WTC11 (cell line): ENCODE data around the gene MAGEB5. TPM values are rescaled to one million over a fixed set of nuclear protein-coding genes. Genes with fewer than 3 reads are reported as not detected.

Experiments used
- ATAC-seq: fragments of 200-7000 bp; cut with Tn5 transposase; 2 replicates; pipeline ENCODE4 v1.10.0; 2021; ENCODE audit warnings: mild to moderate bottlenecking, moderate library complexity
- CTCF ChIA-PET: fragments of 300-600 bp; sonication (Branson Sonifier 250); formaldehyde crosslinking; loops from one replicate; lab custom pipeline; 2021; ENCODE audit warnings: antibody characterized with exemption; lab: Charles Lee
- POLR2A ChIA-PET: fragments of 350-600 bp; sonication (Branson Sonifier 250); formaldehyde crosslinking; loops from one replicate; lab custom pipeline; 2021; ENCODE audit warnings: antibody characterized with exemption; lab: Charles Lee
- DNase-seq: peaks from one replicate; pipeline ENCODE4 v3.0.0; 2021; ENCODE audit warnings: low spot score
- H3K27ac Mint-ChIP-seq: 2 replicates; pipeline ENCODE4 v1.8.0; 2021; ENCODE audit warnings: mixed read lengths
- H3K27me3 Mint-ChIP-seq: 2 replicates; pipeline ENCODE4 v1.8.0; 2021; ENCODE audit warnings: low read depth, mild to moderate bottlenecking, moderate library complexity, mixed read lengths
- H3K36me3 Mint-ChIP-seq: 2 replicates; pipeline ENCODE4 v1.8.0; 2021; ENCODE audit warnings: mixed read lengths
- H3K4me1 Mint-ChIP-seq: 2 replicates; pipeline ENCODE4 v1.8.0; 2022; ENCODE audit warnings: mixed read lengths
- H3K4me3 Mint-ChIP-seq: 2 replicates; pipeline ENCODE4 v1.8.0; 2021; ENCODE audit warnings: mild to moderate bottlenecking, moderate library complexity, mixed read lengths
- H3K9me3 Mint-ChIP-seq: 2 replicates; pipeline ENCODE4 v1.8.0; 2021; ENCODE audit warnings: mixed read lengths
- AR ChIP-seq: fragments of 250-450 bp; sonication (Bioruptor Pico); IDR thresholded peaks from 2 replicates; pipeline ENCODE4 v1.9.0; 2021; ENCODE audit warnings: mild to moderate bottlenecking
- ARID4B ChIP-seq: sonication (generic); formaldehyde crosslinking; IDR thresholded peaks from 2 replicates; pipeline ENCODE4 v1.8.0; 2023; ENCODE audit warnings: missing genetic modification reagents, mild to moderate bottlenecking, borderline replicate concordance
- CREB1 ChIP-seq: sonication (generic); formaldehyde crosslinking; IDR thresholded peaks from 2 replicates; pipeline ENCODE4 v1.8.0; 2023; ENCODE audit warnings: mild to moderate bottlenecking, missing genetic modification reagents
- GABPB1 ChIP-seq: sonication (generic); formaldehyde crosslinking; IDR thresholded peaks from 2 replicates; pipeline ENCODE4 v1.8.1; 2023; ENCODE audit warnings: mild to moderate bottlenecking, missing genetic modification reagents
- HMGA2 ChIP-seq: fragments of 250-450 bp; sonication (Bioruptor Pico); IDR thresholded peaks from 2 replicates; pipeline ENCODE4 v1.4.0; 2021; ENCODE audit warnings: mild to moderate bottlenecking, moderate library complexity
- KAT7 ChIP-seq: sonication (generic); formaldehyde crosslinking; IDR thresholded peaks from 2 replicates; pipeline ENCODE4 v1.8.1; 2023; ENCODE audit warnings: missing genetic modification reagents, mild to moderate bottlenecking, borderline replicate concordance
- PRDM15 ChIP-seq: sonication (generic); formaldehyde crosslinking; IDR thresholded peaks from 2 replicates; pipeline ENCODE4 v1.8.0; 2022; ENCODE audit warnings: missing genetic modification reagents
- SOX15 ChIP-seq: fragments of 250-450 bp; sonication (Bioruptor Pico); IDR thresholded peaks from 2 replicates; pipeline ENCODE4 v1.9.0; 2021; ENCODE audit warnings: mild to moderate bottlenecking
- TEAD4 ChIP-seq: sonication (generic); formaldehyde crosslinking; IDR thresholded peaks from 2 replicates; pipeline ENCODE4 v1.8.0; 2022; ENCODE audit warnings: mild to moderate bottlenecking, missing genetic modification reagents
- ZMAT4 ChIP-seq: fragments of 250-450 bp; sonication (Bioruptor Pico); IDR thresholded peaks from 2 replicates; pipeline ENCODE4 v1.9.0; 2021; ENCODE audit warnings: mild to moderate bottlenecking
- ZNF263 ChIP-seq: sonication (generic); formaldehyde crosslinking; IDR thresholded peaks from 2 replicates; pipeline ENCODE4 v1.8.1; 2022; ENCODE audit warnings: low read depth, mild to moderate bottlenecking, moderate library complexity, missing genetic modification reagents
- ZNF396 ChIP-seq: fragments of 250-450 bp; sonication (Bioruptor Pico); IDR thresholded peaks from 2 replicates; pipeline ENCODE4 v1.8.0; 2021; ENCODE audit warnings: mild to moderate bottlenecking, moderate library complexity, borderline replicate concordance
- total RNA-seq: library from RNA; stranded (reverse); gene quantifications from 3 replicates; pipeline ENCODE4 v1.2.3, GENCODE V29; 2021
- TF ChIP-seq, protein P1 (sequence below): sonication (generic); formaldehyde crosslinking; IDR thresholded peaks from 2 replicates; pipeline ENCODE4 v1.8.1; 2023; ENCODE audit warnings: mild to moderate bottlenecking, missing genetic modification reagents, moderate library complexity
- TF ChIP-seq, protein P2 (sequence below): sonication (generic); formaldehyde crosslinking; IDR thresholded peaks from 2 replicates; pipeline ENCODE4 v1.8.1; 2023; ENCODE audit warnings: mild to moderate bottlenecking, missing genetic modification reagents

The MAGEB5 gene
- total RNA-seq, 1 experiment from 2014 or later: not detected

- POLR2A ChIA-PET: no interaction called here
- Mint-ChIP-seq H3K4me1 (peaks cover 18% of the 10 kb centered on the region), H3K27ac (no peak overlapping the region), H3K9me3 (no peaks in the 10 kb centered on the region), H3K36me3 (no peaks in the 10 kb centered on the region), H3K4me3 (no peak overlapping the region), H3K27me3 (no peaks in the 10 kb centered on the region)
- DNase-seq (no peak), ATAC-seq (no peak)
- no peak for TF ChIP-seq KAT7 (CRISPR knock-in tag)
- TF ChIP-seq ZMAT4: no peak
- TF ChIP-seq CREB1 (CRISPR knock-in tag): no peak
- no peak for TF ChIP-seq SOX15 (CRISPR knock-in tag)
- TF ChIP-seq, protein P1, sequence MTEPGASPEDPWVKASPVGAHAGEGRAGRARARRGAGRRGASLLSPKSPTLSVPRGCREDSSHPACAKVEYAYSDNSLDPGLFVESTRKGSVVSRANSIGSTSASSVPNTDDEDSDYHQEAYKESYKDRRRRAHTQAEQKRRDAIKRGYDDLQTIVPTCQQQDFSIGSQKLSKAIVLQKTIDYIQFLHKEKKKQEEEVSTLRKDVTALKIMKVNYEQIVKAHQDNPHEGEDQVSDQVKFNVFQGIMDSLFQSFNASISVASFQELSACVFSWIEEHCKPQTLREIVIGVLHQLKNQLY (CRISPR knock-in tag): no peak
- no peak for TF ChIP-seq ZNF396
- no peak for TF ChIP-seq GABPB1 (CRISPR knock-in tag)
- TF ChIP-seq TEAD4 (CRISPR knock-in tag): no peak
- TF ChIP-seq AR (CRISPR knock-in tag): no peak
- TF ChIP-seq HMGA2 (CRISPR knock-in tag): no peak
- no peak for TF ChIP-seq ARID4B (CRISPR knock-in tag)
- TF ChIP-seq PRDM15 (CRISPR knock-in tag): no peak
- no peak for TF ChIP-seq ZNF263 (CRISPR knock-in tag)
- TF ChIP-seq, protein P2, sequence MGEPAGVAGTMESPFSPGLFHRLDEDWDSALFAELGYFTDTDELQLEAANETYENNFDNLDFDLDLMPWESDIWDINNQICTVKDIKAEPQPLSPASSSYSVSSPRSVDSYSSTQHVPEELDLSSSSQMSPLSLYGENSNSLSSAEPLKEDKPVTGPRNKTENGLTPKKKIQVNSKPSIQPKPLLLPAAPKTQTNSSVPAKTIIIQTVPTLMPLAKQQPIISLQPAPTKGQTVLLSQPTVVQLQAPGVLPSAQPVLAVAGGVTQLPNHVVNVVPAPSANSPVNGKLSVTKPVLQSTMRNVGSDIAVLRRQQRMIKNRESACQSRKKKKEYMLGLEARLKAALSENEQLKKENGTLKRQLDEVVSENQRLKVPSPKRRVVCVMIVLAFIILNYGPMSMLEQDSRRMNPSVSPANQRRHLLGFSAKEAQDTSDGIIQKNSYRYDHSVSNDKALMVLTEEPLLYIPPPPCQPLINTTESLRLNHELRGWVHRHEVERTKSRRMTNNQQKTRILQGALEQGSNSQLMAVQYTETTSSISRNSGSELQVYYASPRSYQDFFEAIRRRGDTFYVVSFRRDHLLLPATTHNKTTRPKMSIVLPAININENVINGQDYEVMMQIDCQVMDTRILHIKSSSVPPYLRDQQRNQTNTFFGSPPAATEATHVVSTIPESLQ (CRISPR knock-in tag): no peak
- CTCF ChIA-PET: no interaction called here
These were observed 37.6 kb downstream of the MAGEB5 start for GRCh38 chrX:26253526-26253925.
